Endothelial cell of umbilical vein (primary cell): ENCODE measurements around the gene CHI3L2. TPM values are rescaled to one million over a fixed set of nuclear protein-coding genes. Genes with fewer than 3 reads are reported as not detected.

Source experiments
- BruUV-seq: library from RNA; stranded (reverse); fragments of 400-500 nt; replicated peaks from 2 replicates; lab custom pipeline; 2021; lab: Mats Ljungman, UMichigan
- CTCF ChIA-PET: fragments of 300-600, 350-600 bp; sonication (Branson Sonifier 250); formaldehyde crosslinking; loops from one replicate; lab custom pipeline; 2021; ENCODE audit warnings: antibody characterized with exemption, inconsistent platforms; lab: Charles Lee
- POLR2A ChIA-PET: fragments of 300-600, 350-600 bp; sonication (Branson Sonifier 250); formaldehyde crosslinking; loops from one replicate; lab custom pipeline; 2021; ENCODE audit warnings: antibody characterized with exemption, inconsistent platforms; lab: Charles Lee
- DNase-seq: peaks from one replicate; pipeline ENCODE4 v3.0.0-alpha.2; 2011; ENCODE audit warnings: low read depth, low spot score
- FAIRE-seq: peaks from 2 replicates; lab custom pipeline; 2011; peaks lifted over from hg19 to GRCh38; lab: Jason Lieb, UNC
- H2AFZ ChIP-seq: 2 replicates; pipeline ENCODE4 v1.6.0; 2012; ENCODE audit warnings: low read depth, low read length, control low read depth, inconsistent platforms
- H3K27ac ChIP-seq: 2 replicates; pipeline ENCODE4 v1.5.1; 2011; ENCODE audit warnings: low read depth, mild to moderate bottlenecking, control low read depth, low read length, moderate library complexity; ENCODE audit not compliant: insufficient read depth
- H3K27me3 ChIP-seq, 2 experiments: 2 replicates each; pipeline versions ENCODE4 v1.6.0 to v1.6.1; 2011; ENCODE audit warnings: low read length in 2 of 2, mixed read lengths in 1 of 2; ENCODE audit not compliant: control insufficient read depth in 2 of 2, insufficient read depth in 2 of 2
- H3K36me3 ChIP-seq, 2 experiments: 2 replicates in 1 of 2; 3 replicates in 1 of 2; pipeline ENCODE4 v1.5.1; 2011; ENCODE audit warnings: low read length in 2 of 2, mild to moderate bottlenecking in 1 of 2, moderate library complexity in 1 of 2; ENCODE audit not compliant: control insufficient read depth in 2 of 2, insufficient read depth in 2 of 2; ENCODE audit errors: extremely low read depth in 1 of 2
- H3K4me1 ChIP-seq: 3 replicates; pipeline ENCODE4 v1.5.1; 2011; ENCODE audit warnings: mild to moderate bottlenecking, low read length; ENCODE audit not compliant: control insufficient read depth, insufficient read depth; ENCODE audit errors: extremely low read depth
- H3K4me2 ChIP-seq: 2 replicates; pipeline ENCODE4 v1.6.1; 2011; ENCODE audit warnings: low read length, control low read depth, mixed read lengths; ENCODE audit not compliant: insufficient read depth
- H3K4me3 ChIP-seq, 3 experiments: fragments of 200-600 bp in 1 of 3; sonication (generic), shearing (Covaris generic) in 1 of 3; replicated peaks in 1 of 3; 2 replicates each; pipeline ENCODE4 v1.5.1; 2011 to 2016; ENCODE audit warnings: control low read depth in 3 of 3, low read length in 3 of 3, mild to moderate bottlenecking in 2 of 3, inconsistent platforms in 1 of 3, low read depth in 1 of 3, moderate library complexity in 1 of 3; ENCODE audit not compliant: insufficient read depth in 1 of 3
- H3K79me2 ChIP-seq: 2 replicates; pipeline ENCODE4 v1.6.0; 2012; ENCODE audit warnings: low read length, inconsistent platforms; ENCODE audit not compliant: control insufficient read depth, insufficient read depth
- H3K9ac ChIP-seq: replicated peaks from 2 replicates; pipeline ENCODE3; 2011; ENCODE audit warnings: low read length, control low read depth; ENCODE audit not compliant: insufficient read depth; ENCODE audit errors: extremely low read depth
- H3K9me1 ChIP-seq: replicated peaks from 3 replicates; pipeline ENCODE4 v1.6.0; 2011; ENCODE audit warnings: mild to moderate bottlenecking, low read length; ENCODE audit not compliant: control insufficient read depth, insufficient read depth; ENCODE audit errors: extremely low read depth
- H3K9me3 ChIP-seq: replicated peaks from 2 replicates; pipeline ENCODE4 v1.5.1; 2012; ENCODE audit warnings: low read length, inconsistent platforms; ENCODE audit not compliant: control insufficient read depth, insufficient read depth
- H4K20me1 ChIP-seq: replicated peaks from 2 replicates; pipeline ENCODE3; 2011; ENCODE audit warnings: mild to moderate bottlenecking, low read length; ENCODE audit not compliant: control insufficient read depth, insufficient read depth; ENCODE audit errors: extremely low read depth
- CTCF ChIP-seq, 2 donors: IDR thresholded peaks; 1 replicate in 1 of 2; 2 replicates in 1 of 2; pipeline ENCODE4 v1.5.1; 2011; ENCODE audit warnings: low read length in 2 of 2, mild to moderate bottlenecking in 2 of 2, moderate library complexity in 2 of 2, control low read depth in 1 of 2, inconsistent platforms in 1 of 2, low read depth in 1 of 2; ENCODE audit not compliant: insufficient read depth in 1 of 2; ENCODE audit errors: extremely low read depth in 1 of 2
- EZH2 ChIP-seq: IDR thresholded peaks from 2 replicates; pipeline ENCODE4 v1.6.1; 2012; ENCODE audit warnings: borderline replicate concordance, low read depth, mild to moderate bottlenecking, moderate library complexity, low read length, inconsistent platforms; ENCODE audit not compliant: severe bottlenecking
- FOS ChIP-seq: IDR thresholded peaks from 2 replicates; pipeline ENCODE4 v1.6.1; 2011; ENCODE audit warnings: mild to moderate bottlenecking, low read length, moderate library complexity, borderline replicate concordance; ENCODE audit not compliant: insufficient read depth
- GATA2 ChIP-seq: IDR thresholded peaks from 2 replicates; pipeline ENCODE4 v1.7.0; 2011; ENCODE audit warnings: low read depth, mild to moderate bottlenecking, moderate library complexity, mixed read lengths, low read length; ENCODE audit not compliant: insufficient read length, insufficient read depth
- JUN ChIP-seq: IDR thresholded peaks from 2 replicates; pipeline ENCODE4 v1.6.1; 2011; ENCODE audit warnings: borderline replicate concordance, low read depth; ENCODE audit not compliant: insufficient read length, insufficient read depth
- MAX ChIP-seq: IDR thresholded peaks from 2 replicates; pipeline ENCODE4 v1.6.1; 2011; ENCODE audit not compliant: insufficient read depth, insufficient read length
- MYC ChIP-seq: IDR thresholded peaks from one replicate; pipeline ENCODE4 v1.6.1; 2011; ENCODE audit warnings: mild to moderate bottlenecking, low read depth, low read length
- POLR2A ChIP-seq: IDR thresholded peaks from 2 replicates; pipeline ENCODE4 v1.6.1; 2012; ENCODE audit warnings: low read depth, mild to moderate bottlenecking, control low read depth, low read length
- dilution Hi-C: fragments of 300-500 bp; cut with MboI; formaldehyde crosslinking; loops from one replicate; pipeline ENCODE4 v1.15.0; 2019; ENCODE audit warnings: low sequenced_read_pairs; ENCODE audit not compliant: extremely low pct_ligation_motif_present
- intact Hi-C: fragments of 100-400 bp; cut with micrococcal nuclease; formaldehyde crosslinking; loops from one replicate; pipeline ENCODE4 v1.10.0; 2022
- polyA plus RNA-seq, 4 experiments: library from polyadenylated mRNA; depleted of rRNA in 3 of 4; stranded (reverse) in 3 of 4; unstranded in 1 of 4; fragments of >200 nt; gene quantifications; 2 replicates each; pipeline versions ENCODE4 v1.2.1 to v1.2.3, GENCODE V29; 2011 to 2012; ENCODE audit warnings: missing spikeins in 1 of 4
- total RNA-seq: library from RNA; stranded (reverse); gene quantifications from 2 replicates; pipeline ENCODE4 v1.2.3, GENCODE V29; 2021

Gene CHI3L2
- total and polyA plus RNA-seq, 2 donors (not counting 3 experiments of a cell fraction or from before 2014, with no cell fraction given), result not detected

GRCh38 chr1:111280267-111280666 is 52.8 kb downstream of the CHI3L2 start:
- no peak overlapping the region for H3K9ac ChIP-seq
- no peaks in the 10 kb centered on the region for H3K9me3 ChIP-seq
- H3K36me3 ChIP-seq, result no peaks in the 10 kb centered on the region
- no peak overlapping the region for H3K4me3 ChIP-seq
- H3K4me2 ChIP-seq, result no peak overlapping the region
- H3K4me1 ChIP-seq, result no peaks in the 10 kb centered on the region
- intact Hi-C loops, result no loop called here
- H2AFZ ChIP-seq, result no peak overlapping the region
- TF ChIP-seq POLR2A, result no peak
- TF ChIP-seq EZH2, result no peak
- no peak for TF ChIP-seq MAX
- no peak for TF ChIP-seq CTCF (IDR thresholded peaks at IDR 0.05; ENCODE audit: extremely low read depth in 1 of 2, insufficient read depth in 1 of 2, low read depth in 1 of 2, low read length in 2 of 2)
- no peak for TF ChIP-seq MYC
- no peak for TF ChIP-seq JUN
- no peak for TF ChIP-seq FOS
- TF ChIP-seq GATA2, result no peak
- DNase-seq (no peak), FAIRE-seq (no peak)
- CTCF ChIA-PET, result no interaction called here
- H3K27ac ChIP-seq, result no peak overlapping the region
- no TSS peak for BruUV-seq
- POLR2A ChIA-PET, result no interaction called here
- H4K20me1 ChIP-seq, result no peaks in the 10 kb centered on the region
- no peaks in the 10 kb centered on the region for H3K27me3 ChIP-seq
- H3K9me1 ChIP-seq, result no peaks in the 10 kb centered on the region
- H3K79me2 ChIP-seq, result no peaks in the 10 kb centered on the region
- dilution Hi-C loops, result no loop called here
